ENCODE data around the gene HSPA12B. TPM values are rescaled to one million over a fixed set of nuclear protein-coding genes. Genes with fewer than 3 reads are reported as not detected.

The HSPA12B gene
- total RNA-seq: 1 to 10 TPM; 1.1 to 1.4 TPM
- polyA plus RNA-seq (2013, experiment 1 of 2): 1.5 TPM
- 1.1 TPM for polyA plus RNA-seq (2013, experiment 2 of 2)
- long read RNA-seq, experiment 1, partial matches to known transcripts: 0 of 1 reads
- long read RNA-seq, experiment 1, other reads (novel, unspliced or antisense): 0 of 1 reads
- long read RNA-seq, experiment 2, transcript HSPA12B-201 (13 exons, 3,151 nt): major isoform, 10 of 17 reads
- long read RNA-seq, experiment 2, partial matches to known transcripts: 5 of 17 reads
- long read RNA-seq, experiment 2, other reads (novel, unspliced or antisense): 2 of 17 reads
- long read RNA-seq, experiment 3, partial matches to known transcripts: 1 of 7 reads
- long read RNA-seq, experiment 3, other reads (novel, unspliced or antisense): 4 of 7 reads
- long read RNA-seq, experiment 4, partial matches to known transcripts: 0 of 3 reads
- long read RNA-seq, experiment 4, other reads (novel, unspliced or antisense): 3 of 3 reads

- Histone ChIP-seq H3K36me3 (ENCODE audit: control insufficient read depth, insufficient read depth, low read length) (no peaks in the 10 kb centered on the region), H3K27ac (ENCODE audit: low read depth, low read length) (no peak within 1 kb of the TSS), H3K4me3 (ENCODE audit: low read length) (no peak within 1 kb of the TSS), H3K4me1 (ENCODE audit: control insufficient read depth, insufficient read depth, low read length) (no peaks in the 10 kb centered on the region), H3K9me3 (ENCODE audit: control insufficient read depth, low read length) (no peaks in the 10 kb centered on the region), H3K27me3 (ENCODE audit: control insufficient read depth, insufficient read depth, low read length, poor library complexity, severe bottlenecking) (peaks cover 54% of the 10 kb centered on the region), H3K9ac (ENCODE audit: extremely low read depth, low read length, poor library complexity, severe bottlenecking) (no peak within 1 kb of the TSS)
- Mint-ChIP-seq H3K4me1 (no peaks in the 10 kb centered on the region), H3K9me3 (no peaks in the 10 kb centered on the region), H3K27me3 (ENCODE audit: insufficient read depth) (peaks cover 52% of the 10 kb centered on the region), H3K4me3 (peak within 1 kb of the TSS; percentile 23), H3K27ac (no peak within 1 kb of the TSS), H3K36me3 (ENCODE audit: low read depth) (no peaks in the 10 kb centered on the region)
- WGBS, 2 experiments (ENCODE audit: insufficient coverage in 1 of 2, insufficient read length in 1 of 2): 28 to 53% methylated on average over 8 to 67 of the region's 67 CpGs
- peak; percentile 77 for DNase-seq
- TF ChIP-seq, protein P1, sequence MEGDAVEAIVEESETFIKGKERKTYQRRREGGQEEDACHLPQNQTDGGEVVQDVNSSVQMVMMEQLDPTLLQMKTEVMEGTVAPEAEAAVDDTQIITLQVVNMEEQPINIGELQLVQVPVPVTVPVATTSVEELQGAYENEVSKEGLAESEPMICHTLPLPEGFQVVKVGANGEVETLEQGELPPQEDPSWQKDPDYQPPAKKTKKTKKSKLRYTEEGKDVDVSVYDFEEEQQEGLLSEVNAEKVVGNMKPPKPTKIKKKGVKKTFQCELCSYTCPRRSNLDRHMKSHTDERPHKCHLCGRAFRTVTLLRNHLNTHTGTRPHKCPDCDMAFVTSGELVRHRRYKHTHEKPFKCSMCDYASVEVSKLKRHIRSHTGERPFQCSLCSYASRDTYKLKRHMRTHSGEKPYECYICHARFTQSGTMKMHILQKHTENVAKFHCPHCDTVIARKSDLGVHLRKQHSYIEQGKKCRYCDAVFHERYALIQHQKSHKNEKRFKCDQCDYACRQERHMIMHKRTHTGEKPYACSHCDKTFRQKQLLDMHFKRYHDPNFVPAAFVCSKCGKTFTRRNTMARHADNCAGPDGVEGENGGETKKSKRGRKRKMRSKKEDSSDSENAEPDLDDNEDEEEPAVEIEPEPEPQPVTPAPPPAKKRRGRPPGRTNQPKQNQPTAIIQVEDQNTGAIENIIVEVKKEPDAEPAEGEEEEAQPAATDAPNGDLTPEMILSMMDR (conservative IDR thresholded peaks at IDR 0.05): no peak
These were observed at the start of gene HSPA12B for GRCh38 chr20:3732327-3733118. Gene HSPA12B (plus strand): TSS chr20:3732685. CDS start chr20:3738675, 5,990 bp downstream.

DNA sequence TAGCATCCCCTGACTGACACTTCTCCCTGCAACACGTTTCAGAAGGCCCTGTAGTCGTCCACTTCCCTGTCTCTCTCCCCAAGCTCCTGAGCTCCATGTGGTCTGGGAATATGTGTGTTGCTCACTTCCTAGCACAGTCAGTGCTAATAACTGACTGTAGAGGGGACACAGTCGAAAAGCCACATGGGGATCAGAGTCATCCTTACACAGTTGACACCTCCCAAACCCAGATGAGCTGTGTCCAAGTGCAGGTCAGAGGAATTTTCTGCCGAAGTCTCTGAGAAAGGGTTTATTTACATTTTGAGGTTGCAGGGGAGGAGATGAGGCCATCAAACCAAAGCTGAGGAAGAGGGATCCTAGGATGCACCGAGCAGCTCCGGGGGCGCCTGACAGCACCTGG is 47.1 kb upstream of the HSPA12B start:
- Histone ChIP-seq H3K27me3 (ENCODE audit: control insufficient read depth, insufficient read depth, low read length, poor library complexity, severe bottlenecking) (peaks cover 22% of the 10 kb centered on the region), H3K9me3 (ENCODE audit: control insufficient read depth, low read length) (no peaks in the 10 kb centered on the region), H3K9ac (ENCODE audit: extremely low read depth, low read length, poor library complexity, severe bottlenecking) (no peak overlapping the region), H3K4me1 (ENCODE audit: control insufficient read depth, insufficient read depth, low read length) (peaks cover 4% of the 10 kb centered on the region), H3K4me3 (ENCODE audit: low read length) (no peak overlapping the region), H3K27ac (ENCODE audit: low read depth, low read length) (no peak overlapping the region), H3K36me3 (ENCODE audit: control insufficient read depth, insufficient read depth, low read length) (no peaks in the 10 kb centered on the region)
- TF ChIP-seq, protein P1 (conservative IDR thresholded peaks at IDR 0.05): no peak
- H3K27ac Mint-ChIP-seq: no peak overlapping the region
- no peaks in the 10 kb centered on the region for H3K36me3 Mint-ChIP-seq (ENCODE audit: low read depth)
- no peak for DNase-seq
- 78 to 88% methylated on average over 5 to 7 of the region's 7 CpGs for WGBS, 2 experiments (ENCODE audit: insufficient coverage in 1 of 2, insufficient read length in 1 of 2)
- peaks cover 4% of the 10 kb centered on the region for H3K4me1 Mint-ChIP-seq
- H3K27me3 Mint-ChIP-seq (ENCODE audit: insufficient read depth): peaks cover 57% of the 10 kb centered on the region
- no peak overlapping the region for H3K4me3 Mint-ChIP-seq
- no peaks in the 10 kb centered on the region for H3K9me3 Mint-ChIP-seq

- Histone ChIP-seq H3K4me3 (ENCODE audit: low read length) (no peak overlapping the region), H3K36me3 (ENCODE audit: control insufficient read depth, insufficient read depth, low read length) (no peaks in the 10 kb centered on the region), H3K9me3 (ENCODE audit: control insufficient read depth, low read length) (no peaks in the 10 kb centered on the region), H3K9ac (ENCODE audit: extremely low read depth, low read length, poor library complexity, severe bottlenecking) (no peak overlapping the region), H3K4me1 (ENCODE audit: control insufficient read depth, insufficient read depth, low read length) (peaks cover 2% of the 10 kb centered on the region), H3K27ac (ENCODE audit: low read depth, low read length) (no peak overlapping the region), H3K27me3 (ENCODE audit: control insufficient read depth, insufficient read depth, low read length, poor library complexity, severe bottlenecking) (peaks cover 14% of the 10 kb centered on the region)
- no peaks in the 10 kb centered on the region for H3K9me3 Mint-ChIP-seq
- no peak overlapping the region for H3K27ac Mint-ChIP-seq
- WGBS, 2 experiments (ENCODE audit: insufficient coverage in 1 of 2, insufficient read length in 1 of 2): 91 to 97% methylated on average over 7 of the region's 7 CpGs
- TF ChIP-seq, protein P1 (conservative IDR thresholded peaks at IDR 0.05): no peak
- H3K4me1 Mint-ChIP-seq: no peaks in the 10 kb centered on the region
- peaks cover 49% of the 10 kb centered on the region for H3K27me3 Mint-ChIP-seq (ENCODE audit: insufficient read depth)
- no peaks in the 10 kb centered on the region for H3K36me3 Mint-ChIP-seq (ENCODE audit: low read depth)
- no peak overlapping the region for H3K4me3 Mint-ChIP-seq
- DNase-seq: no peak
These were observed 46.1 kb upstream of the HSPA12B start for GRCh38 chr20:3686421-3686820.

All from endodermal cell (in vitro differentiated cells).